Liver (tissue), 3 donors: ENCODE measurements around the gene FCGR2B.
"Not testable (repeated sequence)": the region's sequence is repeated elsewhere in the genome, so short reads cannot be mapped to it uniquely, and the experiment has no call there.

Experiments used
- EGR1 ChIP-seq, 2 donors: IDR thresholded peaks; 2 replicates each; pipeline ENCODE4 v1.6.1; 2016 to 2018; ENCODE audit warnings: antibody characterized with exemption in 2 of 2, low read depth in 2 of 2
- RAD21 ChIP-seq, 2 donors: IDR thresholded peaks; 2 replicates each; pipeline ENCODE4 v1.6.1; 2016; ENCODE audit warnings: antibody characterized with exemption in 2 of 2, mild to moderate bottlenecking in 2 of 2
- RXRA ChIP-seq, 2 donors: IDR thresholded peaks; 2 replicates each; pipeline ENCODE4 v1.6.1; 2017 to 2018; ENCODE audit warnings: antibody characterized with exemption in 2 of 2, mild to moderate bottlenecking in 1 of 2
- YY1 ChIP-seq: IDR thresholded peaks from 2 replicates; pipeline ENCODE4 v1.6.1; 2016; ENCODE audit warnings: antibody characterized with exemption, mild to moderate bottlenecking
- TF ChIP-seq, protein P1 (sequence below): fragments of 150-350 bp; IDR thresholded peaks from 2 replicates; pipeline ENCODE4 v1.5.1; 2017; ENCODE audit warnings: improper control_type of control experiment, low read depth, low read length; ENCODE audit not compliant: missing input control
- TF ChIP-seq, protein P2 (sequence below): IDR thresholded peaks from 2 replicates; pipeline ENCODE4 v1.6.1; 2016; ENCODE audit warnings: antibody characterized with exemption
- donor health status: healthy.
- donor health status: healthy.

DNA sequence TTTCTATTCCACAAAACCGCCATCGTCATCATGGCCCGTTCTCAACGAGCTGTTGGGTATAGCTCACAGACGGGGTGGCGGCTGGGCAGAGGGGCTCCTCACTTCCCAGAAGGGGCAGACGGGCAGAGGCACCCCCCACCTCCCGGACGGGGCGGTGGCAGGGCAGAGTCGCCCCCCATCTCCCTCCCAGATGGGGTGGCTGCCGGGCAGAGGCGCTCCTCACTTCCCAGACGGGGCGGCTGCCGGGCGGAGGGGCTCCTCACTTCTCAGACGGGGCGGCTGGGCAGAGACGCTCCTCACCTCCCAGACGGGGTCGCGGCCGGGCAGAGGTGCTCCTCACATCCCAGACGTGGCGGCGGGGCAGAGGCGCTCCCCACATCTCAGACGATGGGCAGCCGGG, 46.5 kb upstream of the FCGR2B start:
- TF ChIP-seq YY1; RXRA (IDR thresholded peaks at IDR 0.05); EGR1 (IDR thresholded peaks at IDR 0.05; ENCODE audit: low read depth in 2 of 2); RAD21 (IDR thresholded peaks at IDR 0.05): not testable (repeated sequence)
- TF ChIP-seq, protein P1, sequence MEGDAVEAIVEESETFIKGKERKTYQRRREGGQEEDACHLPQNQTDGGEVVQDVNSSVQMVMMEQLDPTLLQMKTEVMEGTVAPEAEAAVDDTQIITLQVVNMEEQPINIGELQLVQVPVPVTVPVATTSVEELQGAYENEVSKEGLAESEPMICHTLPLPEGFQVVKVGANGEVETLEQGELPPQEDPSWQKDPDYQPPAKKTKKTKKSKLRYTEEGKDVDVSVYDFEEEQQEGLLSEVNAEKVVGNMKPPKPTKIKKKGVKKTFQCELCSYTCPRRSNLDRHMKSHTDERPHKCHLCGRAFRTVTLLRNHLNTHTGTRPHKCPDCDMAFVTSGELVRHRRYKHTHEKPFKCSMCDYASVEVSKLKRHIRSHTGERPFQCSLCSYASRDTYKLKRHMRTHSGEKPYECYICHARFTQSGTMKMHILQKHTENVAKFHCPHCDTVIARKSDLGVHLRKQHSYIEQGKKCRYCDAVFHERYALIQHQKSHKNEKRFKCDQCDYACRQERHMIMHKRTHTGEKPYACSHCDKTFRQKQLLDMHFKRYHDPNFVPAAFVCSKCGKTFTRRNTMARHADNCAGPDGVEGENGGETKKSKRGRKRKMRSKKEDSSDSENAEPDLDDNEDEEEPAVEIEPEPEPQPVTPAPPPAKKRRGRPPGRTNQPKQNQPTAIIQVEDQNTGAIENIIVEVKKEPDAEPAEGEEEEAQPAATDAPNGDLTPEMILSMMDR: not testable (repeated sequence)
- TF ChIP-seq, protein P2, sequence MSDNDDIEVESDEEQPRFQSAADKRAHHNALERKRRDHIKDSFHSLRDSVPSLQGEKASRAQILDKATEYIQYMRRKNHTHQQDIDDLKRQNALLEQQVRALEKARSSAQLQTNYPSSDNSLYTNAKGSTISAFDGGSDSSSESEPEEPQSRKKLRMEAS: not testable (repeated sequence)
